Measurements from ENCODE around the gene UBE2I.

Gene UBE2I

DNA sequence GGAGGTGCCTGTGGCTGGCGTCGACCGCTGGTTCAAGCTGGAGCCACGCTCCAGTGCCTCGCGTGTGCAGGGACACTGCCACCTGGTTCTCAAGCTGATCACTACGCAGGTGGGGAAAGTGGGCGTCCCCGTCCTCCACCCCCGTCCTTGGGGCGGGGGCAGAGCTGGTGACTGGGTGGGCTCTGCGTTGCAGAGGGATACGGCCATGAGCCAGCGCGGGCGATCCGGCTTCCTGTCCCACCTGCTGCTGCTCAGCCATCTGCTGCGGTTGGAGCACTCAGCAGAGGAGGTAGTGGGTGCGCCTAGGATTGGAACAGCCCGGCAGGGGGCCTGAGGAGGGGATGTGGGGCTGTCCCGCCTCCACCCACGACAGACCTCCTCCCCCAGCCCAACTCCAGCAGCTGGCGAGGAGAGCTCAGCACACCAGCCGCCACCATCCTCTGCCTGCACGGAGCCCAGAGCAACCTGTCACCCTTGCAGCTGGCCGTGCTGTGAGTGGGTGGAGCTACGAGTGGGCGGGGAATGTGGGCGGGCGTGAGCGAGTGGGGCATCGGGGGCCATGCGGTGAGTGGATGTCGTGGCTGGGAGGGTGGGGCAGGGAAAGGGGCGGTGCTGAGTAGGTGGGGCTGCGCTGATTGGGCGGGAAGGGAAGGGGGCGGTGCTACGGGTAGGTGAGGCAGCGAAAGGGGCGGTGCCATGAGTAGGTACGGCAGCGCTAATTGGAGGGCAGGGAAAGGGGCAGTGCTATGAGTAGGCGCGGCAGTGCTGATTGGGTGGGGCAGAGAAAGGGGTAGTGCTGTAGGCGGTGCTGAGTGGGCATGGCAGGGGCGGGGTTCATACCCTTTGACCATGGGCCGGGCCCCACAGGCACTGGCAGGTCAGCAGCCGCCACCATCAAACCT is 33.3 kb downstream of the UBE2I start:
- H3K36me3 ChIP-seq: no peaks in the 10 kb centered on the region
- TF ChIP-seq, protein P1, sequence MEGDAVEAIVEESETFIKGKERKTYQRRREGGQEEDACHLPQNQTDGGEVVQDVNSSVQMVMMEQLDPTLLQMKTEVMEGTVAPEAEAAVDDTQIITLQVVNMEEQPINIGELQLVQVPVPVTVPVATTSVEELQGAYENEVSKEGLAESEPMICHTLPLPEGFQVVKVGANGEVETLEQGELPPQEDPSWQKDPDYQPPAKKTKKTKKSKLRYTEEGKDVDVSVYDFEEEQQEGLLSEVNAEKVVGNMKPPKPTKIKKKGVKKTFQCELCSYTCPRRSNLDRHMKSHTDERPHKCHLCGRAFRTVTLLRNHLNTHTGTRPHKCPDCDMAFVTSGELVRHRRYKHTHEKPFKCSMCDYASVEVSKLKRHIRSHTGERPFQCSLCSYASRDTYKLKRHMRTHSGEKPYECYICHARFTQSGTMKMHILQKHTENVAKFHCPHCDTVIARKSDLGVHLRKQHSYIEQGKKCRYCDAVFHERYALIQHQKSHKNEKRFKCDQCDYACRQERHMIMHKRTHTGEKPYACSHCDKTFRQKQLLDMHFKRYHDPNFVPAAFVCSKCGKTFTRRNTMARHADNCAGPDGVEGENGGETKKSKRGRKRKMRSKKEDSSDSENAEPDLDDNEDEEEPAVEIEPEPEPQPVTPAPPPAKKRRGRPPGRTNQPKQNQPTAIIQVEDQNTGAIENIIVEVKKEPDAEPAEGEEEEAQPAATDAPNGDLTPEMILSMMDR (IDR thresholded peaks at IDR 0.05; ENCODE audit: low read depth, low read length): 0 out of 2 replicates have a peak, but pooled peaks have one; percentile 6
- peaks cover 11% of the 10 kb centered on the region for H3K27me3 ChIP-seq (ENCODE audit: insufficient read depth, low read depth, severe bottlenecking)
- DNase-seq: peak; percentile 99
- no peaks in the 10 kb centered on the region for H3K9me3 ChIP-seq (ENCODE audit: severe bottlenecking)
- peak overlapping the region; percentile 41 for H3K27ac ChIP-seq
- H3K4me3 ChIP-seq (ENCODE audit: low read depth, low read length): peak overlapping the region; percentile 22

DNA sequence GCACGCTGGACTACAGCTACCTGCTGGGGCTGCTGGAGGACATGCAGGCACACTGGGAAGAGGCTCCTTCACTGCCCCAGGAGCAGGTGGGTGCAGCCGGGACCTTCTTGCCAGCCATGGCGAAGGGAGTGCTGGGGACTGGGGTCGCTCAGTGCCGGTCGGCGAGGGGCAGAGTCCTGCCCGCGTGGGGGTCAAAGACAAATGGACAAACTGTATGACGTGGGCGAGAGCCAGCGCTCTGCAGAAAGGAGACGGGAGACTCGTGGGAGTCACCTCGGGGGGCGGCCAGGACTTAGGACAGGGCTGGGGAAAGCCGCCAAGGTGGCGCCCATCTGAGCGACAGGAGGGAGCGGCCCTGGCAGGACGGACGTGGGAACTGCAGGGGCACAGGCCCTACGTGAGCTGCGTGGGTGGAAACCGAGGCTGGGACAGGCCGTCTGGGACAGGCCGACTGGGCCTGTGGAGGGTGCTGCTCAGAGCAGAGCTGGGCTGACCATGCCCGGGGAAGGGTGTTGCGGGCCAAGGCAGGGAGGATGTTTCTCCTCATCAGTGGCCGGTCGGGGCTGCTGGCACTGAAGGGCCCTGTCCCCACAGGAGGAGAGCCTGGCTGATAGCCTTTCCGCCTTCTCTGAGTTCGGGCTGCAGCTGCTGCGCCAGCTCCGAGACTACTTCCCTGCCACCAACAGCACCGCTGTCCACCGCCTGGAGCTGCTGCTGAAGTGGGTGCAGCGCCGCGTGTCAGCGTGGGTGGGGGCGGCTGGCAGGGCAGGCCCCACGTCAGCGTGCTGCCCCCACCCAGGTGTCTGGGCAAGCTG is 34.2 kb downstream of the UBE2I start:
- TF ChIP-seq, protein P1 (IDR thresholded peaks at IDR 0.05; ENCODE audit: low read depth, low read length): no peak
- H3K9me3 ChIP-seq (ENCODE audit: severe bottlenecking): no peaks in the 10 kb centered on the region
- DNase-seq: no peak
- no peak overlapping the region for H3K27ac ChIP-seq
- H3K27me3 ChIP-seq (ENCODE audit: insufficient read depth, low read depth, severe bottlenecking): peaks cover 6% of the 10 kb centered on the region
- no peak overlapping the region for H3K4me3 ChIP-seq (ENCODE audit: low read depth, low read length)
- H3K36me3 ChIP-seq: peaks cover 3% of the 10 kb centered on the region

DNA sequence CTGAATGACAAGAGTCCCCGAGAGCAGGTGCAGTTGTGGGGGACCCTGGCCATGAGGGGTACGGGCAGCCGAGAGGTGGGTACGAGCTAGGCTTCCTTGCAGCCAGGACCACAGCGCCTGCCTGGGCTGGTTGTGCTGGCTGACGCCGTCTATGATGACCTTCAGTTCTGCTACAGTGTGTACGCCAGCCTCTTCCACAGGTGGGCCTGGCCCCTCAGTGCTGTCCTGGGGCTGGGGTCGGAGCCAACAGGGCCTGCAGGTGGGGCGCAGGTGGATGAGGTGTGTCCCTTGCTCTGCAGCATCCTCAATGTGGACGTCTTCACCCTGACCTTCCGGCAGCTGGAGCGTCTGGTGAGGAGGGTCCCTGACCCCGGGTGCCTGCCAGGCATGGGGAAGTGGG is 35.1 kb downstream of the UBE2I start:
- Histone ChIP-seq H3K27ac (no peak overlapping the region), H3K4me3 (ENCODE audit: low read depth, low read length) (no peak overlapping the region), H3K27me3 (ENCODE audit: insufficient read depth, low read depth, severe bottlenecking) (no peaks in the 10 kb centered on the region), H3K9me3 (ENCODE audit: severe bottlenecking) (no peaks in the 10 kb centered on the region), H3K36me3 (peaks cover 12% of the 10 kb centered on the region)
- DNase-seq: no peak
- TF ChIP-seq, protein P1 (IDR thresholded peaks at IDR 0.05; ENCODE audit: low read depth, low read length): no peak

DNA sequence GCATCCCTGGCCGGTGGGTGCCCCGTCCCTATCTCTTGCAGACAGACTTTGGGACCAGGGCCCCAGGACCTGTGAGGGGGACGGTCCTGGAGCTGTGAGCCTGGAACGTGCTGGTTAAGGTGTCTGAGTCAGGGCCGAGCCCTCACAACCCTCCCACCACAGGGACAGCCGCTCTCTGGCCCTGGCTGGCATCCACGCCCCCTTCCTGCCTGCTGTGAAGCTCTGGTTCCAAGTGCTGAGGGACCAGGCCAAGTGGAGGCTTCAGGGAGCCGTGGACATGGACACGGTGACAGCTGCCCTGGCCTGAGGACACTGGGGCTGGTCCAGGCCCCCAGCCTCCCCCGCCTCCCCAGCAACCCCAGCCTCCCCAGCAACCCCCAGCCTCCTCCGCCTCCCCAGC is 35.7 kb downstream of the UBE2I start:
- no peaks in the 10 kb centered on the region for H3K9me3 ChIP-seq (ENCODE audit: severe bottlenecking)
- DNase-seq: no peak
- peaks cover 17% of the 10 kb centered on the region for H3K36me3 ChIP-seq
- TF ChIP-seq, protein P1 (IDR thresholded peaks at IDR 0.05; ENCODE audit: low read depth, low read length): no peak
- no peak overlapping the region for H3K27ac ChIP-seq
- H3K4me3 ChIP-seq (ENCODE audit: low read depth, low read length): no peak overlapping the region
- no peaks in the 10 kb centered on the region for H3K27me3 ChIP-seq (ENCODE audit: insufficient read depth, low read depth, severe bottlenecking)

DNA sequence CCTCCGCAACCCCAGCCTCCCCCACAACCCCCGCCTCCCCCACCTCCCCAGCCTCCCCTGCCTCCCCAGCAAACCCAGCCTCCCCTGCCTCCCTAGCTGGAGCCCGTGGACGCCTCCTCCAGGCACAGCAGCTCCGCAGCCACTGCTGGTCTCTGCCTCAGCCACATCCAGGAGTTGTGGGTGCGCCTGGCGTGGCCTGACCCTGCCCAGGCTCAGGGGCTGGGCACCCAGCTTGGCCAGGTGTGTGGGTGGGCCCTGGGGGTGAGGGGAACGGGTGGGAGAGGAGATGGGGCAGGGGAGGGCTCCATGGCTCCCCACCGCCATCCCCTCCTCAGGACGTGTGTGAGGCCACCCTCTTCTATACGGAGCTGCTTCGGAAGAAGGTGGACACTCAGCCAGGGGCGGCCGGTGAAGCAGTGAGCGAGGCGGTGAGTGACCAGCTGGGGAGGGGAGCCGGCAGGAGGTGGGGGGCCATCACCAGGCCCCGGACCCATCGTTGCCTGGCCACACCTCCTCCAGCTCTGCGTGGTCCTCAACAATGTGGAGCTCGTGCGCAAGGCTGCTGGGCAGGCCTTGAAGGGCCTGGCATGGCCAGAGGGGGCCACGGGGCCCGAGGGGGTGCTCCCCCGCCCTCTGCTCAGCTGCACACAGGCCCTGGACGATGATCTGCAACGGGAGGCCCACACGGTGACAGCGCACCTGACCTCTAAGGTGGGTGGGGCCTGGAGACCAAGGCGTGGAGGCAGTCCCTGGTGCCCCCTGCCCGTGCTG is 36.4 kb downstream of the UBE2I start:
- peaks cover 24% of the 10 kb centered on the region for H3K36me3 ChIP-seq
- H3K4me3 ChIP-seq (ENCODE audit: low read depth, low read length): no peak overlapping the region
- no peak for DNase-seq
- TF ChIP-seq, protein P1 (IDR thresholded peaks at IDR 0.05; ENCODE audit: low read depth, low read length): no peak
- H3K27ac ChIP-seq: no peak overlapping the region
- no peaks in the 10 kb centered on the region for H3K9me3 ChIP-seq (ENCODE audit: severe bottlenecking)
- no peaks in the 10 kb centered on the region for H3K27me3 ChIP-seq (ENCODE audit: insufficient read depth, low read depth, severe bottlenecking)
